PC-3 (cell line): ENCODE measurements around the gene MEG3. TPM values are rescaled to one million over a fixed set of nuclear protein-coding genes. Genes with fewer than 3 reads are reported as not detected.

Experiments used
- ATAC-seq: fragments of 200-7000 bp; cut with Tn5 transposase; 2 replicates; pipeline ENCODE4 v1.9.1; 2020; ENCODE audit warnings: mild to moderate bottlenecking, moderate library complexity
- BruUV-seq: library from RNA; stranded (reverse); fragments of 400-500 nt; replicated peaks from 2 replicates; lab custom pipeline; 2021; lab: Mats Ljungman, UMichigan
- CTCF ChIA-PET: fragments of 300-600 bp; sonication (Branson Sonifier 250); formaldehyde crosslinking; loops from one replicate; lab custom pipeline; 2022; ENCODE audit warnings: antibody characterized with exemption; lab: Charles Lee
- POLR2A ChIA-PET: fragments of 300-600 bp; sonication (Branson Sonifier 250); formaldehyde crosslinking; loops from one replicate; lab custom pipeline; 2022; ENCODE audit warnings: antibody characterized with exemption; ENCODE audit not compliant: unreplicated experiment; lab: Charles Lee
- DNase-seq: peaks from one replicate; pipeline ENCODE4 v3.0.0-alpha.2; 2015
- H2AFZ ChIP-seq: fragments of 300-600 bp; sonication (generic); 2 replicates; pipeline ENCODE4 v1.6.0; 2016; ENCODE audit warnings: antibody characterized with exemption, low read length
- H3F3A ChIP-seq: fragments of 300-600 bp; sonication (generic); one replicate; pipeline ENCODE4 v1.6.0; 2017; ENCODE audit warnings: antibody characterized with exemption, low read length, control low read depth, mild to moderate bottlenecking; ENCODE audit not compliant: unreplicated experiment
- H3K27ac ChIP-seq: fragments of 300-600 bp; sonication (generic); 2 replicates; pipeline ENCODE4 v1.5.1; 2016; ENCODE audit warnings: mild to moderate bottlenecking, low read length
- H3K27me3 ChIP-seq: fragments of 300-600 bp; sonication (generic); 2 replicates; pipeline ENCODE4 v1.6.1; 2016; ENCODE audit warnings: low read length, mixed read lengths
- H3K36me3 ChIP-seq: fragments of 300-600 bp; sonication (generic); 2 replicates; pipeline ENCODE4 v1.6.1; 2016; ENCODE audit warnings: low read depth, mixed run types, low read length, mixed read lengths
- H3K4me1 ChIP-seq: fragments of 300-600 bp; sonication (generic); 2 replicates; pipeline ENCODE4 v1.5.1; 2016; ENCODE audit warnings: low read length; ENCODE audit not compliant: insufficient read depth
- H3K4me2 ChIP-seq: fragments of 300-600 bp; sonication (generic); 2 replicates; pipeline ENCODE4 v1.6.0; 2016; ENCODE audit warnings: low read length
- H3K4me3 ChIP-seq: fragments of 300-600 bp; sonication (generic); 2 replicates; pipeline ENCODE4 v1.5.1; 2016; ENCODE audit warnings: mild to moderate bottlenecking, low read length, mixed read lengths
- H3K79me2 ChIP-seq: fragments of 300-600 bp; sonication (generic); 2 replicates; pipeline ENCODE4 v1.6.1; 2017; ENCODE audit warnings: low read length, mixed read lengths
- H3K9ac ChIP-seq: fragments of 300-600 bp; sonication (generic); 2 replicates; pipeline ENCODE4 v1.6.0; 2016; ENCODE audit warnings: mild to moderate bottlenecking, low read length
- H3K9me2 ChIP-seq: fragments of 300-600 bp; sonication (generic); replicated peaks from 2 replicates; pipeline ENCODE4 v1.6.1; 2016; ENCODE audit warnings: mixed run types, low read length, mixed read lengths
- H3K9me3 ChIP-seq: fragments of 300-600 bp; sonication (generic); 2 replicates; pipeline ENCODE4 v1.6.1; 2016; ENCODE audit warnings: low read length, mixed read lengths
- H4K20me1 ChIP-seq: fragments of 300-600 bp; sonication (generic); 2 replicates; pipeline ENCODE4 v1.6.1; 2016; ENCODE audit warnings: low read length, mixed read lengths
- CTCF ChIP-seq: fragments of 300-600 bp; sonication (generic); conservative IDR thresholded peaks from 2 replicates; pipeline ENCODE4 v1.5.1; 2017; ENCODE audit warnings: antibody characterized with exemption, low read depth, mild to moderate bottlenecking, low read length
- EZH2 ChIP-seq: fragments of 300-600 bp; sonication (generic); IDR thresholded peaks from one replicate; pipeline ENCODE4 v1.6.1; 2017; ENCODE audit warnings: antibody characterized with exemption, mild to moderate bottlenecking, low read length; ENCODE audit not compliant: unreplicated experiment
- EZH2phosphoT487 ChIP-seq: fragments of 300-600 bp; sonication (generic); IDR thresholded peaks from 2 replicates; pipeline ENCODE4 v1.6.1; 2018; ENCODE audit warnings: mild to moderate bottlenecking, antibody characterized with exemption, low read length, borderline replicate concordance
- intact Hi-C: fragments of 100-400 bp; cut with micrococcal nuclease; formaldehyde crosslinking; loops from 2 replicates; pipeline ENCODE4 v1.9.0; 2023
- total RNA-seq: library from RNA; depleted of rRNA; stranded (reverse); fragments of >200 nt; gene quantifications from 2 replicates; pipeline ENCODE4 v1.2.3, GENCODE V29; 2014

Gene MEG3
- total RNA-seq, 1 experiment from 2014 or later: not detected

- H3K9me2 ChIP-seq: no peaks in the 10 kb centered on the region
- H3K27me3 ChIP-seq: no peaks in the 10 kb centered on the region
- POLR2A ChIA-PET: no interaction called here
- H3K4me2 ChIP-seq: no peak overlapping the region
- no peaks in the 10 kb centered on the region for H3K9me3 ChIP-seq
- CTCF ChIA-PET: no interaction called here
- TF ChIP-seq EZH2phosphoT487 (no peak), CTCF (no peak), EZH2 (no peak)
- no peaks in the 10 kb centered on the region for H3F3A ChIP-seq
- H3K27ac ChIP-seq: no peak overlapping the region
- H3K4me1 ChIP-seq: peaks cover 6% of the 10 kb centered on the region
- H3K4me3 ChIP-seq: no peak overlapping the region
- no peaks in the 10 kb centered on the region for H4K20me1 ChIP-seq
- H3K9ac ChIP-seq: no peak overlapping the region
- ATAC-seq: no peak
- H3K79me2 ChIP-seq: no peaks in the 10 kb centered on the region
- DNase-seq: no peak
- no peak overlapping the region for H2AFZ ChIP-seq
- intact Hi-C loops: no loop called here
- H3K36me3 ChIP-seq: no peaks in the 10 kb centered on the region
- no TSS peak for BruUV-seq
These were observed 18.5 kb downstream of the MEG3 start for GRCh38 chr14:100844421-100844820.

DNA sequence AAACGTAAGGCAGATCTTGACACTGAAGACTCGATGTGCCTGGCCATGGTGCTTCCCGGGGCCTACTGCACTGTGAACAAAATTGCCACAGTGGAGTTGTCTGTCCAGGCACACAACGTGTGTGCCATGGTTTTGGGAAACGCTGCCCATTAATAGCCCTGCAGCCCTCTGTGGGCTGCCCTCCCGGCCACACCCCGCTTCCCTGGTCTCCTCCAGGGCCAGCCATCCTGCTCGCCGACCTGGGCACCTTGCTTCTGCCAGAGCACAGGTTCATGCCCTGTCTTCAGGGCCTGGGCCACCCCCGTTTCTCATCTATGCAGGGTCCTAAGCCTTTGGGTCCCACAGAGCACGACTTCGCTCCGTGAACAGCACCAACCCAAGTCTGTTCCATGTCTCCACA, 18.9 kb downstream of the MEG3 start:
- ChIA-PET POLR2A (no interaction called here), CTCF (no interaction called here)
- Histone ChIP-seq H3K79me2 (no peaks in the 10 kb centered on the region), H3K9me3 (no peaks in the 10 kb centered on the region), H3K4me3 (no peak overlapping the region), H3F3A (no peaks in the 10 kb centered on the region), H3K4me1 (peaks cover 10% of the 10 kb centered on the region), H2AFZ (no peak overlapping the region), H3K36me3 (no peaks in the 10 kb centered on the region), H3K27ac (no peak overlapping the region), H3K9me2 (no peaks in the 10 kb centered on the region), H3K9ac (no peak overlapping the region), H4K20me1 (no peaks in the 10 kb centered on the region), H3K27me3 (no peaks in the 10 kb centered on the region), H3K4me2 (no peak overlapping the region)
- DNase-seq (no peak), ATAC-seq (no peak)
- no peak for TF ChIP-seq CTCF
- TF ChIP-seq EZH2: no peak
- TF ChIP-seq EZH2phosphoT487: no peak
- BruUV-seq: no TSS peak
- intact Hi-C loops: no loop called here

- intact Hi-C loops: no loop called here
- no peaks in the 10 kb centered on the region for H3K27me3 ChIP-seq
These were observed 19.4 kb downstream of the MEG3 start for GRCh38 chr14:100845341-100845740.

More at GRCh38 chr14:100845341-100845740, 19.4 kb downstream of the MEG3 start:
- TF ChIP-seq EZH2phosphoT487 (no peak), CTCF (no peak), EZH2 (no peak)
- CTCF ChIA-PET: no interaction called here
- no peak overlapping the region for H3K27ac ChIP-seq
- ATAC-seq (no peak), DNase-seq (no peak)
- POLR2A ChIA-PET: no interaction called here
- no peaks in the 10 kb centered on the region for H4K20me1 ChIP-seq
- no peak overlapping the region for H2AFZ ChIP-seq
- no peaks in the 10 kb centered on the region for H3K9me3 ChIP-seq
- H3K4me2 ChIP-seq: no peak overlapping the region
- no peaks in the 10 kb centered on the region for H3K9me2 ChIP-seq
- peaks cover 11% of the 10 kb centered on the region for H3K4me1 ChIP-seq
- H3K79me2 ChIP-seq: no peaks in the 10 kb centered on the region
- no peaks in the 10 kb centered on the region for H3F3A ChIP-seq
- no TSS peak for BruUV-seq
- H3K36me3 ChIP-seq: no peaks in the 10 kb centered on the region
- H3K4me3 ChIP-seq: no peak overlapping the region
- no peak overlapping the region for H3K9ac ChIP-seq
